Hepatocyte (in vitro differentiated cells): ENCODE measurements around the gene ADGRV1.

ENCODE experiments used
- CTCF ChIP-seq: fragments of 200-600 bp; sonication (generic); IDR thresholded peaks from 2 replicates; pipeline ENCODE4 v1.5.1; 2016; ENCODE audit warnings: antibody characterized with exemption, mild to moderate bottlenecking; ENCODE audit not compliant: poor library complexity
- EZH2 ChIP-seq: fragments of 200-600 bp; sonication (generic); IDR thresholded peaks from 2 replicates; pipeline ENCODE4 v1.6.1; 2016; ENCODE audit warnings: antibody characterized with exemption, mild to moderate bottlenecking, borderline replicate concordance
- EZH2phosphoT487 ChIP-seq: fragments of 200-600 bp; sonication (generic); IDR thresholded peaks from one replicate; pipeline ENCODE4 v1.6.1; 2018; ENCODE audit warnings: antibody characterized with exemption, mild to moderate bottlenecking, low read depth, moderate library complexity; ENCODE audit not compliant: unreplicated experiment, severe bottlenecking

- TF ChIP-seq CTCF (no peak), EZH2 (no peak), EZH2phosphoT487 (no peak)
These were observed 631.7 kb downstream of the ADGRV1 start for GRCh38 chr5:91190314-91190690.
